ENCODE results near the gene LBH. TPM values are rescaled to one million over a fixed set of nuclear protein-coding genes. Genes with fewer than 3 reads are reported as not detected.

Gene LBH
- total RNA-seq, 1 experiment from 2014 or later, result not detected

- no peak for DNase-seq (ENCODE audit: low spot score)
- in situ Hi-C loops (cut with HindIII; ENCODE audit: low sequenced_read_pairs), result no loop called here
These were observed 56.7 kb downstream of the LBH start for GRCh38 chr2:30287857-30288513.

- DNase-seq (ENCODE audit: low spot score), result no peak
- in situ Hi-C loops (cut with HindIII; ENCODE audit: low sequenced_read_pairs), result no loop called here
These were observed 57.2 kb downstream of the LBH start for GRCh38 chr2:30288561-30288960.

DNA sequence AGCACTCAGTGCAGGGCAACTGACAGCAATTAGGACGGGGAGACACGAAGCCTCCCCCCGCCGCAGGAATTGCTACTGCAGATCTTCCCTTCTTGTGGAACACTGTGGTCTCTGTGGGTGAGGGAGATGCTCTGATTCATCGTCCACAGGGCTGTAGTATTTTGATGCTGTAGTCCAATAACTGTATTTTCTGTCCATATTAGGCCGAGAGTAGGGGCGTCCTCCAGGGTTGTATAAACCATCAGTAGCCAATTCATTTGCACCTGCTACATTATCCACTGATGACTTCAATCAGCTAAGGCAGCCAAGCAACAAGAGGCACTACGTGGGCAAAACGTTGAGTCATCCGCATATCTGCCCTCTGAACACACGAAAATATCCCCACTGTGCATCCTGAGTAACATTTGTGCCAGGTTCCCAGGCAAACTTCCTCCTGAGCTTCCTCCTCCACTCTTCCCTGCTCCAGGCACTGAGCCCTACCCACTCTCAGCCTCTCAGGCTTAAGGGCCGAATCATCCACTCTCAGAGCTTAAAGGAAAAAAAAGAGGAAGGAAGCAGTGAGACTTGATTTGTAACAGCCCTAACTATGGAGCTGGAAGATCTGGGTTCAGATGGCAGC lies 62.1 kb downstream of the LBH start:
- no peak for DNase-seq (ENCODE audit: low spot score)
- in situ Hi-C loops (cut with HindIII; ENCODE audit: low sequenced_read_pairs), result no loop called here

DNA sequence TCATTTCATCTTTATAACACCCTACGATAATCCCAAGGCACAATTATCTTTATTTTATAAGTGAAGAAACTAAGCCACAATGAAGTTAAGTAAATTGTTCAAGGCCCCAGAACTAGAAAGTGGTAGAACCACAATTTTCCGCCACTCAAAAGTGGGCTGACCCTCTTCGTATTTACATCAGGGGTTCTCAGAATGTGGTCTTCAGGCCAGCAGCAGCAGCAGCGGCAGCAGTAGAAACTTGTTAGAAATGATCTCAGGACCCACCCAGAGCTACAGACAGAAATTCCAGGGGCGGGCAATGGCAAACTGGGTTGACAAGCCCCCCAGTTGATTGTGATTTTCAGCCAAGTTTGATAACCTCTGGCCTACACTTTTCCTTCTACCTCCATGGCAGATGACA lies 62.8 kb downstream of the LBH start:
- no peak for DNase-seq (ENCODE audit: low spot score)
- in situ Hi-C loops (cut with HindIII; ENCODE audit: low sequenced_read_pairs), result no loop called here

GRCh38 chr2:30296496-30296895 lies 65.2 kb downstream of the LBH start:
- in situ Hi-C loops (cut with HindIII; ENCODE audit: low sequenced_read_pairs), result no loop called here
- no peak for DNase-seq (ENCODE audit: low spot score)

- in situ Hi-C loops (cut with HindIII; ENCODE audit: low sequenced_read_pairs), result no loop called here
- no peak for DNase-seq (ENCODE audit: low spot score)
These were observed 67.0 kb downstream of the LBH start for GRCh38 chr2:30298302-30298701.

GRCh38 chr2:30300122-30300455 lies 68.8 kb downstream of the LBH start:
- DNase-seq (ENCODE audit: low spot score), result no peak
- in situ Hi-C loops (cut with HindIII; ENCODE audit: low sequenced_read_pairs), result no loop called here

GRCh38 chr2:30300456-30301221 lies 69.3 kb downstream of the LBH start:
- in situ Hi-C loops (cut with HindIII; ENCODE audit: low sequenced_read_pairs), result no loop called here
- DNase-seq (ENCODE audit: low spot score), result no peak

DNA sequence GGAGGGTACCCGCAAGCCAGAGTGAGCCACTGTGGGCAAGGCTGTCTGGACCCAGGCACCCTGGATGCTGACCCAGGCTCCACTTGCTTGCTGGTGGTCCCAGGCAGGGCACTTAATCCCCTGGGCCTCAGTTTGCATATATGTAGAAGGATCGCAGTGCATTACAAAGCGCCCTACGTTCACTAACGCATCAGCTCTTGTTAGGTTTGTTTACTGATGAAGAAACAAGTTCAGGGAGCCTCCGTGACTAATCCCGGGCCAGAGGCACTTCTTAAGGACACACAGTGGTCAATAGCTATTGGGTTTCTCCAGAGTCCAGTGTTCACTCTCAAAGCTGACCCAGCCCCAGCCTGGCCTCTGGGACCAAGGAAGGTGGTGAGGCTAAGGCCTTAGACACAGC lies 70.2 kb downstream of the LBH start:
- no peak for DNase-seq (ENCODE audit: low spot score)
- in situ Hi-C loops (cut with HindIII; ENCODE audit: low sequenced_read_pairs), result no loop called here

DNA sequence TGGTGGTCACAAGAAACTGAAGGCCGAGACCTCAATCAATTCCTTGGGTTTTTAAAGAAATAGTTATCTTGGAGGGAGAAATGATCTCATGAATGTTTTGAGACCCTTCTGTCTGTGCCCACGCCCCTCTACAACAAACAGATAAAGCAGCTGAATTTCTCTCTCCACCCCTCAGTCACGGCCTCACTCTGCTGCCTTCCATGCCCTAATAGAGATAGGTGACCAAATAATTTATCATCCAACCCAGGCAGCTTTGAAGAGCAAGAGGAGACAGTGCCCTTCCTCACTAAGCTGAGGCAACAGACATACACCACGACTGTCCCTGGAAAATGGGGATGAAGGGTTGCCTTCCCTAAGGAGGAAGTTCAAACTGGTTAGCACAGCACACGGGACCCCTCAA lies 71.2 kb downstream of the LBH start:
- no peak for DNase-seq (ENCODE audit: low spot score)
- in situ Hi-C loops (cut with HindIII; ENCODE audit: low sequenced_read_pairs), result no loop called here

- in situ Hi-C loops (cut with HindIII; ENCODE audit: low sequenced_read_pairs), result no loop called here
- no peak for DNase-seq (ENCODE audit: low spot score)
These were observed 71.8 kb downstream of the LBH start for GRCh38 chr2:30303095-30303494.

DNA sequence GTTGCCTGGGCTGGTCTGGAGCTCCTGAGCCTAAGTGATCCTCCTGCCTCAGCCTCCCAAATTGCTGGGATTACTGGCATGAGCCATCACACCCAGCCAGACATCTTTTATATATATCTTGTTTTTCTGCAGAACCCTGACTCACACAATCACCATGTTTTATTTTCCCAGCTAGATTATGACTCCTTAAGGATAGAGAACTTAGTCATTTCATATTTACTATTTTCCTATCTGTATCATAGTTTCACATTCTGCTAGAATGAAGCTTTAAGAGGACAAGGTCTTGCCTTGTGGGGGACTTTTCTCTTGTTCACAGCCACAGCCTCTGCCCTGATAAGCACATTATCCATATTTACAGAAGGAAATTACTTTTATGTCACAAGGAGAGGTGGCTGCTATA lies 73.9 kb downstream of the LBH start:
- no peak for DNase-seq (ENCODE audit: low spot score)
- in situ Hi-C loops (cut with HindIII; ENCODE audit: low sequenced_read_pairs), result no loop called here

- in situ Hi-C loops (cut with HindIII; ENCODE audit: low sequenced_read_pairs), result no loop called here
- no peak for DNase-seq (ENCODE audit: low spot score)
These were observed 75.2 kb downstream of the LBH start for GRCh38 chr2:30306522-30306921.

GRCh38 chr2:30308280-30308679 lies 76.9 kb downstream of the LBH start:
- no peak for DNase-seq (ENCODE audit: low spot score)
- in situ Hi-C loops (cut with HindIII; ENCODE audit: low sequenced_read_pairs), result no loop called here

Other genes with a start within 250 kb of the LBH start
- gene YPEL5, start 84.5 kb upstream of the LBH start, total RNA-seq (2014; rRNA removed; shearing (Covaris generic)), result 37.1 and 43.7 TPM in 2 replicates
- 6.7 and 41.8 TPM in 2 replicates for gene LCLAT1, start 215.7 kb downstream of the LBH start, total RNA-seq (2014; rRNA removed; shearing (Covaris generic))

Data from G401 (cell line).